Stimulated activated CD4-positive, alpha-beta T cell treated with anti-CD3 and anti-CD28 coated beads, Interleukin-15, amount 100 ng/mL, for 24 hours (primary cell): ENCODE results near the gene CCDC107.

Experiments
- DNase-seq: peaks from one replicate; pipeline ENCODE4 v3.0.0-alpha.2; 2020

The CCDC107 gene

DNA sequence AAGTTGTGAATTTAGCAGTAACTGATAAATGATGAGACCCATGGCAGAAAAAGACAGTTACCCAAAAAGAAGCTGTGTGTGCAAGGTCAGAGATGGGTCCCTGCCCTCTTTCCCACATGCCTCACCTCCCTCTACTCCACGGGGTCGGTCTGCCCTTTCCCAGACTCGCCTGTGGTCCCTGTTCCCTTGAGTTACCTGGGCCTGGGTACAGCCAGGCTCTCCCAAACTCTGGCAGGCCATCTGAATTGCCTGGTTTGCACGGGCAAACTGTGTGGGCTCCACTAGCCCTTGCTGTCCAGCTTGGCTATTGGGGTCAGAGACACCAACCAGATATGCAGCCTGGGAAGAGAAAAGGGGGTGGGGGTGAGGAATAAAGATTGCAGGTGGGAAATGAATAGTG lies 50.1 kb downstream of the CCDC107 start:
- DNase-seq = no peak

DNA sequence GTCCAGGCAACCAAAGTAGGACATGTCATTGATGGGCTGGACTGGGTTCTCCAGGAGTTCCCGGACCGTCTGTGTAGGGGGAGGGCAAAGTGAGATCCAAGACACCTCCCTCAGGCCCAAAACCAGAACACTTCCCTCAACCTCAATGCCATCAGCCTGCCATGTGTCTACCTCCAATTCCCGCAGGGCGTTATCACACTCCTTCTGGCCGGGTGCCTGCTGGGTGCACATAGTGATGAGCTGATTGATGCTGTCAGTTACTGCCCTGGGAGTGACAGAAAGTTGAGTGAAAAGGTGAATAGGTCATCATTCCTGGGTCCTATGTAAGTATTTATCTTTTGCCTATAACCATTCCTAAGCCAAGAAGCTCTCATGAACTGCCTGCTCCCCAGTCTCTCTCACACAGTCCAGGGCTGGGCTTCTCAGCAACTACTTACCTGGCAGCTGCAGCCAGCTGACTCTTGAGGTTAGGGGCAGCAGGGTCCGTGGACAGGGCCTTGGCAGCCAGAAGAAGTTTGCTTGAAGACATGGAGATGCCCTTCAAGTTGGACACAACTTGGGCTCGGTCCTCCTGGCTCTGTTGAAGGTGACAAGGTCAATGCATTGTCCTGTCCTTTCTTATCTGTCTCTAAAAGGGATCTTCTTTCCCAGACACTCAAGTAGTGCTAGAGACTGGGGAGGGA lies 52.9 kb downstream of the CCDC107 start:
- DNase-seq = no peak
